ENCODE data around the gene CRADD. TPM values are rescaled to one million over a fixed set of nuclear protein-coding genes. Genes with fewer than 3 reads are reported as not detected.

The CRADD gene
- total RNA-seq, 1 experiment from 2014 or later, result 18.3 TPM

DNA sequence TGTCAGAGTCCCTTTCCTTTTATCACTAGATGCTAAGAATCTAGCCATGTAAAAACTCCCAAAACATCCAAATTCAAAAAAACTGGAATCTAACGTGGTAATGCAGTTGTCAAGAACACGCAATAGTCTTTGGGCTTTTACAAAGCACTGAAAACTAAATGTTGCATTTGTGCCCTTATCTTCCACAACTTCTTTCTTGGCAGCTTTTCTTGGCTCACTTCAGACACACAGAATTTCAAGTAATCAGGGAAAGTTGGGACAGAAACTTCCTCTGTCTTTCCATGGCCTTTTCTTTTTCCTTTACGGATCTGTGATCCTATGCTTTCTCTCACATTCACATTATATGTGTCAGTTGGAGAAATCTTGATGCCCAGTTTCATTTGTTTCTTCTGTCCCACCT is 136.0 kb downstream of the CRADD start:
- no peak overlapping the region for H3K4me3 ChIP-seq (ENCODE audit: low read length)
- no peak for DNase-seq
- H3K9me2 ChIP-seq (replicated peaks; ENCODE audit: insufficient read depth, low read length), result no peaks in the 10 kb centered on the region
- H4K20me1 ChIP-seq (ENCODE audit: insufficient read depth, low read depth, low read length), result no peaks in the 10 kb centered on the region
- H3K9me3 ChIP-seq (ENCODE audit: low read length), result no peaks in the 10 kb centered on the region
- no peak overlapping the region for H3K4me2 ChIP-seq (ENCODE audit: low read depth, low read length, poor library complexity, severe bottlenecking)
- H3K4me1 ChIP-seq (ENCODE audit: low read length), result peaks cover 74% of the 10 kb centered on the region
- H3K36me3 ChIP-seq (ENCODE audit: insufficient read depth, low read length), result no peaks in the 10 kb centered on the region
- no peak overlapping the region for H3K9ac ChIP-seq (ENCODE audit: low read length)
- H3K27ac ChIP-seq (ENCODE audit: low read length), result peak overlapping the region; percentile 100; the same call in 1 of the 2 replicates
- no peak overlapping the region for H2AFZ ChIP-seq (ENCODE audit: low read length)
- H3K79me2 ChIP-seq (ENCODE audit: low read length), result no peaks in the 10 kb centered on the region
- no peaks in the 10 kb centered on the region for H3K27me3 ChIP-seq (ENCODE audit: low read length)

GRCh38 chr12:93813972-93814821 is 137.0 kb downstream of the CRADD start:
- H3K79me2 ChIP-seq (ENCODE audit: low read length), result no peaks in the 10 kb centered on the region
- peak; percentile 58 for DNase-seq
- no peaks in the 10 kb centered on the region for H3K9me3 ChIP-seq (ENCODE audit: low read length)
- H3K27ac ChIP-seq (ENCODE audit: low read length), result peak overlapping the region; percentile 51
- peak overlapping the region; percentile 8; the same call in 1 of the 2 replicates for H2AFZ ChIP-seq (ENCODE audit: low read length)
- no peaks in the 10 kb centered on the region for H3K36me3 ChIP-seq (ENCODE audit: insufficient read depth, low read length)
- H3K9ac ChIP-seq (ENCODE audit: low read length), result peak overlapping the region; percentile 20; the same call in 1 of the 2 replicates
- H3K9me2 ChIP-seq (replicated peaks; ENCODE audit: insufficient read depth, low read length), result no peaks in the 10 kb centered on the region
- no peaks in the 10 kb centered on the region for H3K27me3 ChIP-seq (ENCODE audit: low read length)
- H3K4me2 ChIP-seq (ENCODE audit: low read depth, low read length, poor library complexity, severe bottlenecking), result peak overlapping the region; percentile 4
- peaks cover 78% of the 10 kb centered on the region for H3K4me1 ChIP-seq (ENCODE audit: low read length)
- H3K4me3 ChIP-seq (ENCODE audit: low read length), result no peak overlapping the region
- no peaks in the 10 kb centered on the region for H4K20me1 ChIP-seq (ENCODE audit: insufficient read depth, low read depth, low read length)

- no peak overlapping the region for H3K27ac ChIP-seq (ENCODE audit: low read length)
- no peaks in the 10 kb centered on the region for H3K27me3 ChIP-seq (ENCODE audit: low read length)
- no peaks in the 10 kb centered on the region for H3K9me3 ChIP-seq (ENCODE audit: low read length)
- DNase-seq, result no peak
- no peaks in the 10 kb centered on the region for H4K20me1 ChIP-seq (ENCODE audit: insufficient read depth, low read depth, low read length)
- H3K9me2 ChIP-seq (replicated peaks; ENCODE audit: insufficient read depth, low read length), result no peaks in the 10 kb centered on the region
- no peak overlapping the region for H3K4me2 ChIP-seq (ENCODE audit: low read depth, low read length, poor library complexity, severe bottlenecking)
- H3K36me3 ChIP-seq (ENCODE audit: insufficient read depth, low read length), result no peaks in the 10 kb centered on the region
- no peak overlapping the region for H3K9ac ChIP-seq (ENCODE audit: low read length)
- H3K4me1 ChIP-seq (ENCODE audit: low read length), result peaks cover 78% of the 10 kb centered on the region
- no peak overlapping the region; the same call in 1 of the 2 replicates for H2AFZ ChIP-seq (ENCODE audit: low read length)
- no peak overlapping the region for H3K4me3 ChIP-seq (ENCODE audit: low read length)
- no peaks in the 10 kb centered on the region for H3K79me2 ChIP-seq (ENCODE audit: low read length)
Measured at GRCh38 chr12:93818488-93819049, 141.4 kb downstream of the CRADD start.

DNA sequence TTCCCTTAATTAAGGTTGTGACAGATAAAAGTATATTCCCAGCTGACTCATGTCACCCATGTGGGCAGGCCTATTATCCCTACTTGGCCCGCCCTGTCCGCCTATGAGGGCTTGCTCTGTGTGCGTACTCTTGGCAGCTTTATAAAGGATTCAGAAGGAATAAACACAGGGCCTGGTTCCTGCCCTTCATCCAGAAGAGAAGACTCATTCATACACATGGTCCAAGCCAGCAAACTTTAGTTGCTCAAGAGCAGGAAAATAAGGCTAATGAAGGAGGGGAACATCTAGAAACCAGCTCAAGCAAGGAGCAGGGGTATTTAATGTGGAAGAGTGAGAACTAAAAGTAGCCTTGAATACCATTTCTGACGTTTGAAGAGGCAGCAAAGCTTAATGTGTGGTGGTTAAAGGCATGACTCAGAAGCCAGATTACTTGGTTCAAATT is 141.9 kb downstream of the CRADD start:
- Histone ChIP-seq H3K27me3 (ENCODE audit: low read length) (no peaks in the 10 kb centered on the region), H3K4me1 (ENCODE audit: low read length) (peaks cover 73% of the 10 kb centered on the region), H3K36me3 (ENCODE audit: insufficient read depth, low read length) (no peaks in the 10 kb centered on the region), H3K27ac (ENCODE audit: low read length) (no peak overlapping the region), H3K9ac (ENCODE audit: low read length) (no peak overlapping the region), H3K4me2 (ENCODE audit: low read depth, low read length, poor library complexity, severe bottlenecking) (no peak overlapping the region), H3K4me3 (ENCODE audit: low read length) (no peak overlapping the region), H2AFZ (ENCODE audit: low read length) (no peak overlapping the region; the same call in 1 of the 2 replicates), H3K9me3 (ENCODE audit: low read length) (no peaks in the 10 kb centered on the region), H3K79me2 (ENCODE audit: low read length) (no peaks in the 10 kb centered on the region), H4K20me1 (ENCODE audit: insufficient read depth, low read depth, low read length) (no peaks in the 10 kb centered on the region), H3K9me2 (replicated peaks; ENCODE audit: insufficient read depth, low read length) (no peaks in the 10 kb centered on the region)
- DNase-seq, result no peak

DNA sequence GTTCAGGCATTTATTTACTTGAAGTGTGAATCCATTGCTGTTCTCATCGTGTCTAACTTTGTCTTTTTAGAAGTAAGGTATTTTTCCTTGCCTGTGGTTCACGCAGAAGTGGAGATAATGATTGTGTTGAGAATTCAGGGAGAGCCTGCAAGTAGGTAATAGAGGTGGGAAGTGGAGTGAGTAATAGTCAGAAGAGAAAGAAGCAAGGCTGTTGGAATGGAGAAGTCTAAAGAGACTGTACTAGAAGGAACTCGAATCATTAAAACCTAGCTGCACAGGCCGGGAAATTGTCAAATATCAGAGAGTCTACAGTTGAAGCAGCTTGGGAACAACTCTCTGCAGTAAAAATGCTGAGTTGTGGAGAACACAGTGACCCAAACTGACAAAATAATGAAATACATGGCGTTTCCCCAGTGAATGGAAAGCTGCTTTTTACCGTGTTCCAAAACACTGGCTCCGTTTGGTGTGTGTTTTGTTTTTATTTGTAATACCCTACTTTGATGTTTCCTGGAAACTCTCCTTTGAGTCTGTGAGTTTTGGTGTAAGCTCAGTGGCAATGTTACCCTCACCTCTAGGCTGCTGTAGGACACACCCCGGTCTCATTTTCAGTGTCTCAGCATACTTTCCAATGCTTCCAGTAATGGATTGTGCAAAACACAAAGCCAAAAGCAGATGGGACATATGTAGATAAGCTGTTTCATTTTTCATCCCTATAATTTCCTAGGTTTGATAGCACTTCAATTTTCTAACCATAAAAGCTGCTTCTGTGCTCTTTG is 146.6 kb downstream of the CRADD start:
- Histone ChIP-seq H2AFZ (ENCODE audit: low read length) (no peak overlapping the region), H3K4me2 (ENCODE audit: low read depth, low read length, poor library complexity, severe bottlenecking) (peak overlapping the region; percentile 4), H3K9me2 (replicated peaks; ENCODE audit: insufficient read depth, low read length) (no peaks in the 10 kb centered on the region), H3K27me3 (ENCODE audit: low read length) (no peaks in the 10 kb centered on the region), H3K27ac (ENCODE audit: low read length) (no peak overlapping the region), H3K36me3 (ENCODE audit: insufficient read depth, low read length) (no peaks in the 10 kb centered on the region), H3K4me1 (ENCODE audit: low read length) (peaks cover 63% of the 10 kb centered on the region), H3K79me2 (ENCODE audit: low read length) (no peaks in the 10 kb centered on the region), H3K9ac (ENCODE audit: low read length) (no peak overlapping the region), H3K4me3 (ENCODE audit: low read length) (no peak overlapping the region), H4K20me1 (ENCODE audit: insufficient read depth, low read depth, low read length) (no peaks in the 10 kb centered on the region), H3K9me3 (ENCODE audit: low read length) (no peaks in the 10 kb centered on the region)
- no peak for DNase-seq

DNA sequence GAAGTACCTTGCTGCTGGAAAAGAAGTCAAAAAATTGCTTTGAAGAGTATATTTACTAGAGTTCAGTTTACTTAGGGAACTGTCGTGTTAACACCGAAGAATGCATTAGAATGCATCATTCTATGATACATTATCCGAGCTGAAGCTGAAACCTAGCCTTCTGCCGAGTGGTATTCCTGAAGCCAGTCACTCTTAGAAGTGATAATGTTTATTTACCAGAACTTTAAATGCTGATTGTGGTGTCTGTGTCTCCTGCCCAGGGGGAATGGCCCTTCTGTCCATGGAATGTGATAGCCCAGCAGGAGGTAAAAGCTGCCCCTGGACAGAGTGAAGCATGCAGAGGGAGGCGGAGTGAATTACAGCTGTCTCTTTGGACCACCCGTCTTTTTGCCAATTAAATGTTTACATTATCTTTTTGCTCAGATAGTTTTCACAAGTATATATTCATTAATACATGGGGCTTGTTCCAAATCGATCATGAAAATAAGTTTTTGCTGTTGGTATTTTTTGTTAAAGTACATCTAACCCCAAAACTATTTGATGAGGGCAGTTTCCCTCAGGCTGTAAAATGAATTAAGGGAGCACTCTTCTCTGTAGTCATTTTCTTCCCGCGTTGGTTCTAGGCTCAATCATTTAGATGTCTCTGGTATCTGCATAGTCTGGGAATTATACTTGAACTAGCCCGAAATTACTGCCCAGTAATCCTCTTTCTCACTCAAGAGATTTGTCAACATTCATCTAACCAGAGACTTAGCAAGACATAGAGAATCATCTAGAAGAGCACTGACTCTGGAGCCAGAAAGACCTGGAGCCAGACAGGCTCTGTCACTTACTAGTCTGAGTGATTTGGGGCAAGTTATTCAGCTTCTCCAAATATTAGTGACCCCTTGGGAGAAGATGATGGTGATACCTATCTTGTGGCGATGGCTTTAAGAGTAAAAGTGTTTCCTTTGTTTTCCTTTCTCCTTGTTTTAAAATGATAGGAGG is 147.6 kb downstream of the CRADD start:
- Histone ChIP-seq H3K36me3 (ENCODE audit: insufficient read depth, low read length) (no peaks in the 10 kb centered on the region), H4K20me1 (ENCODE audit: insufficient read depth, low read depth, low read length) (no peaks in the 10 kb centered on the region), H3K27ac (ENCODE audit: low read length) (no peak overlapping the region), H3K4me1 (ENCODE audit: low read length) (peaks cover 59% of the 10 kb centered on the region), H3K9me2 (replicated peaks; ENCODE audit: insufficient read depth, low read length) (no peaks in the 10 kb centered on the region), H3K4me2 (ENCODE audit: low read depth, low read length, poor library complexity, severe bottlenecking) (no peak overlapping the region), H2AFZ (ENCODE audit: low read length) (no peak overlapping the region), H3K79me2 (ENCODE audit: low read length) (no peaks in the 10 kb centered on the region), H3K9ac (ENCODE audit: low read length) (no peak overlapping the region), H3K4me3 (ENCODE audit: low read length) (no peak overlapping the region), H3K27me3 (ENCODE audit: low read length) (no peaks in the 10 kb centered on the region), H3K9me3 (ENCODE audit: low read length) (no peaks in the 10 kb centered on the region)
- no peak for DNase-seq

DNA sequence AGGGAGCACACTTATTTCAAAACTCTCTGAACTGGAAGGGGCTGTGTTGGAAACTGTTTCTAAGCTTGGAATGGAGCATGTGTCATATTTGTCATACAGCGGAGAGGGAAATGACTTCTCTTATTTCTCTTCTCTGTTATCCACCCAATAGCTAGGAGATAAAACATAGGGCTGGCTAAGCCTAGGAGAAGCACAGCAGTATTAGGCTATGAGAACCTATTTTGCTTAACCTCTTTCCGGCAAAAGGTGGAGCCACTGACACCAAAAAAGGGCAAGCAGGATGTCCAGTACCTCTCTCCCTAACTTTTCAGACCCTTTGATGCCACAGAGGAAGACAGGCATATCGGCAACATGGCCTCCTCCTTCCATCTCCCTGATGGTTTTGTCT is 148.3 kb downstream of the CRADD start:
- no peak for DNase-seq
- Histone ChIP-seq H3K4me2 (ENCODE audit: low read depth, low read length, poor library complexity, severe bottlenecking) (no peak overlapping the region), H3K79me2 (ENCODE audit: low read length) (no peaks in the 10 kb centered on the region), H2AFZ (ENCODE audit: low read length) (no peak overlapping the region), H3K27ac (ENCODE audit: low read length) (no peak overlapping the region), H4K20me1 (ENCODE audit: insufficient read depth, low read depth, low read length) (no peaks in the 10 kb centered on the region), H3K27me3 (ENCODE audit: low read length) (no peaks in the 10 kb centered on the region), H3K4me3 (ENCODE audit: low read length) (no peak overlapping the region), H3K9ac (ENCODE audit: low read length) (no peak overlapping the region), H3K9me2 (replicated peaks; ENCODE audit: insufficient read depth, low read length) (no peaks in the 10 kb centered on the region), H3K36me3 (ENCODE audit: insufficient read depth, low read length) (no peaks in the 10 kb centered on the region), H3K4me1 (ENCODE audit: low read length) (peaks cover 53% of the 10 kb centered on the region), H3K9me3 (ENCODE audit: low read length) (no peaks in the 10 kb centered on the region)

Measured in Karpas-422 (cell line).